Bronchial epithelial cell (primary cell): Measurements from ENCODE around the gene TMEM132D. TPM values are rescaled to one million over a fixed set of nuclear protein-coding genes. Genes with fewer than 3 reads are reported as not detected.

Experiments used
- DNase-seq: peaks from one replicate; pipeline ENCODE4 v3.0.0-alpha.2; 2010; ENCODE audit warnings: low read depth
- FAIRE-seq: peaks from 2 replicates; lab custom pipeline; 2011; peaks lifted over from hg19 to GRCh38; lab: Jason Lieb, UNC
- H3K27me3 ChIP-seq: 2 replicates; pipeline ENCODE4 v1.5.1; 2011; ENCODE audit warnings: low read length; ENCODE audit not compliant: control insufficient read depth, insufficient read depth
- H3K36me3 ChIP-seq: 2 replicates; pipeline ENCODE4 v1.5.1; 2011; ENCODE audit warnings: low read length; ENCODE audit not compliant: control insufficient read depth, insufficient read depth
- H3K4me3 ChIP-seq: 2 replicates; pipeline ENCODE4 v1.5.1; 2011; ENCODE audit warnings: mild to moderate bottlenecking, low read depth, low read length, control low read depth
- CTCF ChIP-seq: IDR thresholded peaks from 2 replicates; pipeline ENCODE4 v1.5.1; 2011; ENCODE audit warnings: mild to moderate bottlenecking, moderate library complexity, low read length, control low read depth, inconsistent platforms; ENCODE audit not compliant: insufficient read depth, severe bottlenecking
- total RNA-seq: library from RNA; depleted of rRNA; stranded (reverse); fragments of >200 nt; gene quantifications from 2 replicates; pipeline ENCODE4 v1.2.1, GENCODE V29; 2014

Gene TMEM132D
- total RNA-seq, 1 donor from 2014 or later, result not detected

- Histone ChIP-seq H3K27me3 (no peaks in the 10 kb centered on the region), H3K36me3 (no peaks in the 10 kb centered on the region), H3K4me3 (no peak overlapping the region)
- no peak for TF ChIP-seq CTCF
- DNase-seq, result no peak
- no peak for FAIRE-seq
Measured at GRCh38 chr12:129830796-129831195, 73.0 kb downstream of the TMEM132D start.

- DNase-seq (no peak), FAIRE-seq (no peak)
- TF ChIP-seq CTCF, result no peak
- H3K36me3 ChIP-seq, result no peaks in the 10 kb centered on the region
- no peaks in the 10 kb centered on the region for H3K27me3 ChIP-seq
- H3K4me3 ChIP-seq, result no peak overlapping the region
Measured at GRCh38 chr12:129827866-129828384, 75.9 kb downstream of the TMEM132D start.

- Histone ChIP-seq H3K36me3 (no peaks in the 10 kb centered on the region), H3K4me3 (no peak overlapping the region), H3K27me3 (no peaks in the 10 kb centered on the region)
- no peak for TF ChIP-seq CTCF
- DNase-seq (no peak), FAIRE-seq (no peak)
Measured at GRCh38 chr12:129827102-129827865, 76.5 kb downstream of the TMEM132D start.

- H3K4me3 ChIP-seq, result no peak overlapping the region
- H3K27me3 ChIP-seq, result no peaks in the 10 kb centered on the region
- no peaks in the 10 kb centered on the region for H3K36me3 ChIP-seq
- no peak for FAIRE-seq
- DNase-seq, result no peak
- TF ChIP-seq CTCF, result no peak
Measured at GRCh38 chr12:129826273-129826672, 77.6 kb downstream of the TMEM132D start.

GRCh38 chr12:129825316-129825715 lies 78.5 kb downstream of the TMEM132D start:
- DNase-seq (no peak), FAIRE-seq (no peak)
- Histone ChIP-seq H3K27me3 (no peaks in the 10 kb centered on the region), H3K36me3 (no peaks in the 10 kb centered on the region), H3K4me3 (no peak overlapping the region)
- TF ChIP-seq CTCF, result no peak
